Activated CD8-positive, alpha-beta memory T cell treated with anti-CD3 and anti-CD28 coated beads, Interleukin-2, amount 10 ng/mL, durations not matched to agents 7 days and 5 days (primary cell): ENCODE measurements around the gene ICA1. TPM values are rescaled to one million over a fixed set of nuclear protein-coding genes. Genes with fewer than 3 reads are reported as not detected.

Experiments used
- ATAC-seq: fragments of 150-1000 bp; cut with Tn5 transposase; one replicate; pipeline ENCODE4 v1.10.0; 2021; ENCODE audit warnings: moderate library complexity
- CTCF ChIA-PET: fragments of 350-600 bp; sonication (Branson Sonifier 250); formaldehyde crosslinking; loops from one replicate; lab custom pipeline; 2021; ENCODE audit warnings: antibody characterized with exemption; lab: Charles Lee
- DNase-seq: peaks from one replicate; pipeline ENCODE4 v3.0.0-alpha.2; 2020
- H3K27ac Mint-ChIP-seq: one replicate; pipeline ENCODE4 v1.8.0; 2021; ENCODE audit warnings: mild to moderate bottlenecking, mixed read lengths
- H3K27me3 Mint-ChIP-seq: one replicate; pipeline ENCODE4 v1.8.0; 2021; ENCODE audit warnings: mixed read lengths
- H3K36me3 Mint-ChIP-seq: one replicate; pipeline ENCODE4 v1.8.0; 2021; ENCODE audit warnings: mild to moderate bottlenecking, mixed read lengths
- H3K4me1 Mint-ChIP-seq: one replicate; pipeline ENCODE4 v1.8.0; 2021; ENCODE audit warnings: mixed read lengths
- H3K4me3 Mint-ChIP-seq: one replicate; pipeline ENCODE4 v1.8.0; 2021; ENCODE audit warnings: mild to moderate bottlenecking, moderate library complexity, mixed read lengths
- H3K9me3 Mint-ChIP-seq: one replicate; pipeline ENCODE4 v1.8.0; 2022; ENCODE audit warnings: low read depth, mixed read lengths
- total RNA-seq, 2 experiments: library from RNA; stranded (reverse); gene quantifications; one replicate each; pipeline ENCODE4 v1.2.3, GENCODE V29; 2021

Gene ICA1
- total RNA-seq, 2 experiments from 2014 or later: 2.7 to 3.4 TPM

DNA sequence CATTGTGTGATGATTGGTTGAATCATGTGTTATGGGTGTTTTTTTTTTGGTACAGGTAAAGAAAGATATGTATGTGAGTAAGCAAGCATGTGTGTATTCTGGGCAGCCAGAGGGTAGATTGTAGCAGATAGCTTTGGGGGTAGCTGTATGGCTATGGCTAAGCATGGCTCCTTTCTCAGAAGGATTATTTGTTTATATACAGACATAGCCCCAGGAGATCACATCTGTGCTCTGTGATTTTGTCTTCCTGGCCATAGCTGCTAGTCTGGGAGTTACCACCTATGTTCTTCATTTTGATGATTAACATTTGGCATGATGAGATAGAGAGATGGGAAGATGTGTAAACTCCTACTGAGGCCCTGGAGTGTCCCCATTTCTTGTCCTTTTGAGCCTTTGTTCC, 23.2 kb upstream of the ICA1 start:
- Mint-ChIP-seq H3K4me1 (no peaks in the 10 kb centered on the region), H3K27ac (no peak overlapping the region), H3K9me3 (no peaks in the 10 kb centered on the region), H3K36me3 (no peaks in the 10 kb centered on the region), H3K4me3 (no peak overlapping the region), H3K27me3 (peaks cover 8% of the 10 kb centered on the region)
- CTCF ChIA-PET: no interaction called here
- no peak for DNase-seq
- no peak for ATAC-seq

DNA sequence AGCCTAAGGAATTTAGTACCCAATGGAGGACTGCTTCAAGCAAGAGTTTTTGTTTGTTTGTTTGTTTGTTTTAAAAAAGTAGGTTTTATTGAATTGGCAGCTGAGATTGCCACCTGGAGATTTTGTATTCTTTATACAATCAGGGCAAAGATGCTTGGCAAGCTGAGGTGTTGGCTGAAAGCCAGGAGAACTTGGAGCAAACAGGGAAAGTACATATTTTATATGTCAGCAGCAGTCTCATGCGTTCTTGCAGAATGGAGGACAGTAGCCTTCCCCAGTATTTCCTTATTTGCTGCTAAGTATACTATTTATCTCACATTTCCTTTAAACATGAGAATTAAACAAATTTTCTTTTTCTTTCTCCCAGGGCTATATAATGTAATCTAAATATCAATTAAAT, 22.6 kb upstream of the ICA1 start:
- Mint-ChIP-seq H3K9me3 (no peaks in the 10 kb centered on the region), H3K4me1 (no peaks in the 10 kb centered on the region)
- CTCF ChIA-PET: no interaction called here

DNA sequence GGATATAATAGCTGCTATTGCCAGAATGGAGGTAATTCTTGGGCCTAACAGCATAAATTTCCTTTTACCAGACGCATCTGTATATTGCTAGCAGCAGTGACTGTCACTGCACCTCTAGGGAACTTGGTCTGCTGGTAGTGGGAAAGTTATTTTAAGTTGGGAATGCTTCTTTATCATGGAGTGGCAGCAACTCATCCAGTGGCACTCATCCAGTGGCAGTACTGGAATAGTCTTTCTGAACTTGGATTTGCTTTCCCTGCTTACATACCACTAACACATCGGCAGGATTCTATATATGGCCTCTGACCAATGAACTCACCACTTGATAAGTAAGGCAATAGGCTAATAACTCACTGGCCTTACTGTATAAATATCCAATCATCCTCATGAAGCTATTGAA, 22.0 kb upstream of the ICA1 start:
- no peak for DNase-seq
- H3K27ac Mint-ChIP-seq: no peak overlapping the region
- no peaks in the 10 kb centered on the region for H3K9me3 Mint-ChIP-seq
- no peak for ATAC-seq
- no peaks in the 10 kb centered on the region for H3K4me1 Mint-ChIP-seq
- CTCF ChIA-PET: no interaction called here
- H3K36me3 Mint-ChIP-seq: no peaks in the 10 kb centered on the region
- H3K27me3 Mint-ChIP-seq: peaks cover 2% of the 10 kb centered on the region
- H3K4me3 Mint-ChIP-seq: no peak overlapping the region

More for the DNA sequence above, 22.6 kb upstream of the ICA1 start:
- Mint-ChIP-seq H3K36me3 (no peaks in the 10 kb centered on the region), H3K27me3 (peaks cover 5% of the 10 kb centered on the region), H3K27ac (no peak overlapping the region), H3K4me3 (no peak overlapping the region)
- ATAC-seq (no peak), DNase-seq (no peak)

DNA sequence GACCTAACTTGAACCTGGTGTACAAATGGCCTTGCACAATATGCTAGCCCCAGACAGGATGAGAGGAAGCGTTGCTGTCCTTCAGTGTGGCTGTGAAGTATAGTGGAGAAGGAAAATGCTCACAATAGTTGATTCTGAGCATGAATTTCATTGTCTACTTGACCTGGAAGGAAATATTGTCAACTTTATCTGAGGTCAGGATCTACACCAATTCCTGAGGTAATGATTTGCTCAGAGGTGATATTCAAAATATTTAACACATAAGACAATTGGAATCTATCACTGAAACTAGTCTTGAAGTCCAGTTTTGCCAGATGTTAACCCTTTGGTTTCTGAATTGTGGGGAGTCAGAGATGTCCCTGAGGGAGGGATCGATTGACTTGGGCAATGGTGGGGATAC, 20.9 kb upstream of the ICA1 start:
- no peak for ATAC-seq
- no peak for DNase-seq
- Mint-ChIP-seq H3K27me3 (no peaks in the 10 kb centered on the region), H3K4me3 (no peak overlapping the region), H3K36me3 (no peaks in the 10 kb centered on the region), H3K4me1 (no peaks in the 10 kb centered on the region), H3K9me3 (no peaks in the 10 kb centered on the region), H3K27ac (no peak overlapping the region)
- CTCF ChIA-PET: no interaction called here

DNA sequence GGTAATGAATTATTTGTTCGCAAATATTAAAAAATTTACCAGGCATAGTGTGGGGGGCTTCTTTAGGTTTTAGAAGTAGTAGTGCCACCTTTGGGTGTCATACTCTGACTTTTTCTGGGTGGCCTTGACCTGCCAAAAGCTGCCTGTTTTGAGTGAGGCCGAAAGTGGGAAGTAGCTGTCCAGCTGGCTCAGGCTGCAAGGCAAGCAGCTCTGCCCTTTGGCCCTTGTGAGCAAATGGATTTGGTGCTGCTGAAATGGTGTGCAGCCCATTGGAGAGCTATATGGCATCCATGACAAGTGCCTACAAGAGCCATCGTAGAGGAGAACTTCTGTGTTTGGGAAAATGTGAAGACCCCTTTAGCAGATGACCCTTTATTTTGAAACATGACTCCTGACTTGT, 20.2 kb upstream of the ICA1 start:
- H3K27me3 Mint-ChIP-seq: no peaks in the 10 kb centered on the region
- CTCF ChIA-PET: interaction anchor here (2.2 kb wide), 1 partner anchor 14 kb away, joined by 5 read pairs; no protein-coding TSS in a partner anchor
- no peaks in the 10 kb centered on the region for H3K4me1 Mint-ChIP-seq
- ATAC-seq (no peak), DNase-seq (no peak)
- H3K36me3 Mint-ChIP-seq: no peaks in the 10 kb centered on the region
- H3K9me3 Mint-ChIP-seq: no peaks in the 10 kb centered on the region
- H3K4me3 Mint-ChIP-seq: no peak overlapping the region
- no peak overlapping the region for H3K27ac Mint-ChIP-seq

DNA sequence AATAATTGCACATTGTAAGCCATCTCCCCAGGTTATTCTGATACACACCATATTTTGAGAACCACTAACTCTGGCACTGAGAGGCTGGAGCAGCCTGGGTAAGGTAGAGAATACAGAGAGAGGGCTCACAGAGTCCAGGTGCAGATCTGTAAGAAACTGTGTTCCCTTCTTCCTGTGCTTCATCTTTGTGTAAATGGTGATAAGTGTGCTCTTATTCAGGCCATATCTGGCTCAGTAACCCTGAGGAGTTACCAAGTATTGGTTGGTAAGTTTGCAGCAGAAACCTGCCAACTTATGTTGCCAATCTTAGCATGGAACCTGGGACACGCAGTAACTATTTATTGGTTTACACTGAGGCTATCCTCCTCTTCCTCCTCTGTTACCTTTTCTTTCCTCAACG, 16.2 kb upstream of the ICA1 start:
- DNase-seq (no peak), ATAC-seq (no peak)
- Mint-ChIP-seq H3K9me3 (no peaks in the 10 kb centered on the region), H3K4me1 (no peaks in the 10 kb centered on the region), H3K36me3 (no peaks in the 10 kb centered on the region), H3K4me3 (no peak overlapping the region), H3K27ac (no peak overlapping the region), H3K27me3 (peaks cover 3% of the 10 kb centered on the region)
- CTCF ChIA-PET: no interaction called here

DNA sequence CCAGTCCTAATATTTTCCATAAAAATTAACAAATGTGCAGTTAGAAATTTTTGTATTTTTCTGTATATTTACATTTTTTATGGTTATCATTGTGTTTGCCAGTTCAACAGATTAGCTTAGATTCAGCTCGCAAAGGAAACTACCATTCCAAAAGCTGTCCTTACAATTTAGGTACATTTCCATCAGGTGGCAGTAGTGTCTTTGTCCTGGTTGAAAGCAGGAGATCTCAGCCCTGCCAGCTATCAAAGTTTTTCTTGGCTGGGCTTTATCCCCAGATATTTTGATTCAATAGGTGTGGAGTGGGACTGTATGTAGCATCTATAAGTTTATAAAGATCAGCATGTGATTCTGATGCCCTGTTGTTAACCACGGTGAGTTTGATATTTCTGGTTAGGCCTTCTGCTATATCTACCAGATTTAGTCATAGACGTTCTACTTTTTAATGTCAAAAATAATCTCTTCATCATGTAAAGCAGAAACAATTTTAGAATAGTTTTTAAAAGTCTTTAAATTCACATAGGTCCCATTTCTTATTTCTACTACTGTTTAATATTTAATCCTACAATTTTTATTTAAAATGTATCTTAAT, 15.5 kb upstream of the ICA1 start:
- CTCF ChIA-PET: interaction anchor here (0.8 kb wide), 1 partner anchor 18 kb away, joined by 3 read pairs; no protein-coding TSS in a partner anchor
- no peaks in the 10 kb centered on the region for H3K4me1 Mint-ChIP-seq
- H3K27ac Mint-ChIP-seq: no peak overlapping the region
- no peaks in the 10 kb centered on the region for H3K36me3 Mint-ChIP-seq
- DNase-seq (no peak), ATAC-seq (no peak)
- peaks cover 3% of the 10 kb centered on the region for H3K27me3 Mint-ChIP-seq
- no peak overlapping the region for H3K4me3 Mint-ChIP-seq
- no peaks in the 10 kb centered on the region for H3K9me3 Mint-ChIP-seq

DNA sequence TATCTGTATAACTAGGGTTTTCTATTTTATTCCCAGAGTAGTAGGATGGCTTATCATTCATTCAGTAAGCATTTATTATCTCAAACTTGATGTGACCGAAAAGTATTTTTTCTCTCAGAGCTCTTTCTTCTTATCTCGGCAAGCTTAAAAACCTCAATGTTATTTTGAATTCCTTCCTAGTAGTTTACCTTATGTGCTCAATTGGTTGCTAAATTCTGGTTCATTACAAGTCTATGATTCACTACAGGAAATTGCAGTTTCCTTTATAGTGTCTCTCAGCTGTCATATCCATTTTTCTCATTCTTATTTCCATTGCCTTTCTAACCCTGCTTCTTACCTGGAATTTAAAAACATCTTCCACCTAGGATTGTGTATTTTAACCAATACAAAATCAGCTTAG, 12.6 kb upstream of the ICA1 start:
- H3K27ac Mint-ChIP-seq: no peak overlapping the region
- no peaks in the 10 kb centered on the region for H3K36me3 Mint-ChIP-seq
- no peak for ATAC-seq
- no peak overlapping the region for H3K4me3 Mint-ChIP-seq
- H3K4me1 Mint-ChIP-seq: no peaks in the 10 kb centered on the region
- CTCF ChIA-PET: interaction anchor here (1.3 kb wide), 1 partner anchor 18 kb away, joined by 3 read pairs; no protein-coding TSS in a partner anchor
- H3K9me3 Mint-ChIP-seq: no peaks in the 10 kb centered on the region
- peaks cover 23% of the 10 kb centered on the region for H3K27me3 Mint-ChIP-seq
- DNase-seq: no peak

DNA sequence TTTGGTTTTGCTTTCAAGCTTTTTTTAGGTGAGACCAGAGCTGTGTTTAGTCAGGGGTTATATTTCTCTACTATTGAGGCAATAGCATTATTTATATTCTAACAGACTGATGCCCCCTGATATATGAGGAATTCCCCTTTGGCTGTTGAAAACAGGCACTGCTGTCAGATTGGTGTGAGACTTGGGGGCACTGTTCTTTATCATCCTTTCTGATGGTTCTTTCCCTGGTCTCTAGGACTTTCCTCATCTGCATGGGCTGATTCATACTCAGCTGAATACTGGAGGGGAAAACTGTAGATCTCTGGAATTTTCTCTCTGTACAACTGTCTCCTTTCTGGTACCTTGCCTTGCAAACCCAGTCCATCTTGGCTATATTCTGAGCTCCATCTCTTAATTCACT, 10.0 kb upstream of the ICA1 start:
- Mint-ChIP-seq H3K4me3 (no peak overlapping the region), H3K27me3 (peaks cover 25% of the 10 kb centered on the region), H3K9me3 (no peaks in the 10 kb centered on the region), H3K36me3 (no peaks in the 10 kb centered on the region), H3K27ac (no peak overlapping the region), H3K4me1 (no peaks in the 10 kb centered on the region)
- CTCF ChIA-PET: interaction anchor here (1.0 kb wide), 1 partner anchor 45 kb away, joined by 3 read pairs; no protein-coding TSS in a partner anchor
- DNase-seq: no peak
- no peak for ATAC-seq

DNA sequence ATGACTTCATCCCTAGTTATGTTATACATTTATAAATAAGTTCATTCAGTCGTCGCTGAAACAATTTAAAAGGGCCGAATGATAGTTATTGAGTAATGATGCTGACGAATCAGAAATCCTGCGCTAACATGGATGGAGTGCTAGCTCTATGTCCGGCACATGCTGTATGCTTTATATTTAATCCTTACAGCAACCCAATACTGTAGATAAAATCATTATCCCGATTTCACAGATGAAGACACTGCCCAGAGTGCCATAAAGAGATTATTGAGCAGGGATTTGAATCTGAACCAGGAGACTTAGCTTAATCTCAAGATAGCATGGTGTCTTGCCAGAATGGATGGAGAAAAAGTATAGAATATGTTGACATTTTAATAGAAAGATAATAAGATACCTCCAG, 1.1 kb upstream of the ICA1 start:
- ATAC-seq (no peak), DNase-seq (no peak)
- Mint-ChIP-seq H3K27me3 (peaks cover 69% of the 10 kb centered on the region), H3K9me3 (no peaks in the 10 kb centered on the region), H3K4me3 (peak overlapping the region; percentile 23), H3K27ac (no peak overlapping the region), H3K4me1 (peaks cover 6% of the 10 kb centered on the region), H3K36me3 (no peaks in the 10 kb centered on the region)
- CTCF ChIA-PET: no interaction called here

DNA sequence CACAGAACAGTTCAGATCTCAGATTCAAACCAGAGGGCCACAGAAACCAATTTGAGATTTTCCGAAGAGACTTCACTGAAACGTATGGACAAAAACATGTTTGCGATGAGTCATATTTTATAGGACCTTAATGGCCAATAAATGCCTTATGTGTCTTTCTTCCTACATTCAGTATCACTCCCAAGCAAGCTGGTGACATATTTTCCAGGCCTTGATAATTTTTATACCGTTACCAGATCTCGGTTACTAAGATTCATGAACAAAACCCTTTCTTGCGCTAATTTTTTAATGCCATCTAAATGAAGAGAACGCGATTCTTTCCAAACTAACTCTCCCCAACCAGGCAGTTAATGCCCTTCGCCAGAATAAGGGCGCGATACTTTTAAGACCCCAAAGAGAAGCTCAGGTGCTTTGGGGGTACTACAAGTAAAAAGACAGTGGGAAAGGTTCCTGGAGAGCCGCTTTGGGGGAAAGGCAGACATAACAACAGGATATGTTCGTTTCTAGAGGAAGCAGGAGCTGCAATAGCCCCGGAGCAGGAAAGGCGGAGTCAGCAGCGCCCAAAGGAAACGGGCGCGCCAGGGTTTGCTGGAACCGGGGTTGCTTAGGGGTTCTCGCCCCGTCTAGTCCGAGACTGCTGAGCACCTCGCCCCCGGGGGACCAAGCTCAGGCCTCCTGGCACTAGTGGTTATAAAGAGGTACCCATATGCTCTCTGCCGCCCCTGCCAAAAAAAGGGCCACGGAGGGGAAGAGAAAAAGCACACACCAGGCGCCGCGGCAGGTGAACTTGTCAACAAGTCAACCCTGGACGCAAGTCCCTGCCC, 884 bp downstream of the ICA1 start:
- CTCF ChIA-PET: interaction anchor here (2.3 kb wide), 1 partner anchor 35 kb away, joined by 6 read pairs; no protein-coding TSS in a partner anchor
- Mint-ChIP-seq H3K27me3 (peaks cover 61% of the 10 kb centered on the region), H3K4me1 (peaks cover 6% of the 10 kb centered on the region), H3K4me3 (peak overlapping the region; percentile 67), H3K27ac (no peak overlapping the region), H3K9me3 (no peaks in the 10 kb centered on the region), H3K36me3 (no peaks in the 10 kb centered on the region)
- ATAC-seq (peak; percentile 37), DNase-seq (peak; percentile 42)

DNA sequence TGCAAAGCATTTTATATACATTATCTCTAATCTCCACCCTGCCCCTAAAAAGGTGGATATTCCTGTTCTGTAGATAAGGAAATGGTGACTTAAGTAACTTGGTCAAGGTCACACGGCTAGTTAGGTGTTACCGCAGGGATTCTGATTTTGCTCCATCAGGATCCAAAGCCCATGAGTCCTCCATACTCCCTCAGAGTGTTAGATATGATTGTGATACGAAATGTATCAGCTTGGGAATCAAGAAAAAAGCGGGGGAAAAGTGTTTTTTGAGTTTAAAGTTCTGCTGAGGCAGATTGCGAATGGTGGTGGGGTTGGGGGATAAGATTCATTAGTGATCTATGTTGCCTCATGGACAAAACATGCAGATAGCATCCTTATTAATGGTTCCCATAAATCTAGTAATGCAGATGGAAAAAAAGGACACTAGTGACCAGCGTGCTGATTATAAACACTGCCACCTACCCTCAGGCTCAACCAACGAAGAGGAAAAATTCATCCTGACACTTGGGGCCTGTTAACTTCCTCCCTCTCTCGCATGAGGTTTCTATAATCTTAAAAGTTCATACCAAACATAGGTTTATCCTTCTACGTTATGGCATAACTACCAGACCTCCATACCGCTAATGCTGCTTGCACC, 2.3 kb downstream of the ICA1 start:
- ATAC-seq (no peak), DNase-seq (no peak)
- Mint-ChIP-seq H3K36me3 (no peaks in the 10 kb centered on the region), H3K27ac (no peak overlapping the region), H3K4me1 (peaks cover 6% of the 10 kb centered on the region), H3K4me3 (no peak overlapping the region), H3K27me3 (peaks cover 51% of the 10 kb centered on the region), H3K9me3 (no peaks in the 10 kb centered on the region)
- CTCF ChIA-PET: no interaction called here

DNA sequence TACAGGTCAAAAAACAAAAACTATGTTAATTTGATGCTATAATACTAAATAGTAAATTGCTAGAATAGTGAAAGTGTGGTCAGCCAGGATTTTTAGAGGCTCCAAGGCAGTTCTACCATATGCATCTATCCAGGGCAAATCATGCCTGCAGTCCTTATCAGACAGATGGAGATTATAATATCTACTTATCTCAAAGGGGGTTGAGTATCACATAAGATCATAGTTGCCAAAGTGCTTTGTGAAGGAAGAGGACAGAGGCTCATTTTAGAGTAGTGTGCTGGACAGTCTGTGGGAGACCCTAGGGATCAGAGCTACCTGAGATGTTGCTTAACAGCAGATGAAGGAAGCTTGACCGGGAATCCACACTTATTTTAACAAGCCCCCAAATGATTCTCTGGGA, 3.2 kb downstream of the ICA1 start:
- no peak for DNase-seq
- H3K9me3 Mint-ChIP-seq: no peaks in the 10 kb centered on the region
- no peaks in the 10 kb centered on the region for H3K36me3 Mint-ChIP-seq
- H3K4me1 Mint-ChIP-seq: peaks cover 6% of the 10 kb centered on the region
- H3K27ac Mint-ChIP-seq: no peak overlapping the region
- peaks cover 51% of the 10 kb centered on the region for H3K27me3 Mint-ChIP-seq
- ATAC-seq: no peak
- CTCF ChIA-PET: no interaction called here
- H3K4me3 Mint-ChIP-seq: no peak overlapping the region
